Stimulated activated CD4-positive, alpha-beta T cell treated with anti-CD3 and anti-CD28 coated beads, Interleukin-4, amount 100 ng/mL, for 24 hours (primary cell): ENCODE data around the gene CYP2B6.
"Not testable (repeated sequence)": the region's sequence is repeated elsewhere in the genome, so short reads cannot be mapped to it uniquely, and the experiment has no call there.

Experiments
- DNase-seq: peaks from one replicate; pipeline ENCODE4 v3.0.0-alpha.2; 2020

CYP2B6 gene

DNA sequence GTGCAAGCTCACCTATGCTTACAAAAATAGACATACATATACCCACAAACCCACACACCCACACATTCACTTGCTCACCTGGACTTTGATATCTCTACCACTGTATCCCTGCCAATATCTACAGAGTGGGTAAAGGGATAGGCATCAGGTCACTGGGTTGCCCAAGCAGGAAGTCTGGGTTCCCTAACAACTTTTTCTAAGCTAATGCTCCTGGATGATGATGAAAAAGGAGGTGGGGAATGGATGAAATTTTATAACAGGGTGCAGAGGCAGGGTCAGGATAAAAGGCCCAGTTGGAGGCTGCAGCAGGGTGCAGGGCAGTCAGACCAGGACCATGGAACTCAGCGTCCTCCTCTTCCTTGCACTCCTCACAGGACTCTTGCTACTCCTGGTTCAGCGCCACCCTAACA lies at the start of gene CYP2B6:
Gene CYP2B6 (plus strand): TSS at position 311 of the 410 bp plus-strand sequence. CDS start 24 bp downstream, at position 335.
- no peak for DNase-seq

DNA sequence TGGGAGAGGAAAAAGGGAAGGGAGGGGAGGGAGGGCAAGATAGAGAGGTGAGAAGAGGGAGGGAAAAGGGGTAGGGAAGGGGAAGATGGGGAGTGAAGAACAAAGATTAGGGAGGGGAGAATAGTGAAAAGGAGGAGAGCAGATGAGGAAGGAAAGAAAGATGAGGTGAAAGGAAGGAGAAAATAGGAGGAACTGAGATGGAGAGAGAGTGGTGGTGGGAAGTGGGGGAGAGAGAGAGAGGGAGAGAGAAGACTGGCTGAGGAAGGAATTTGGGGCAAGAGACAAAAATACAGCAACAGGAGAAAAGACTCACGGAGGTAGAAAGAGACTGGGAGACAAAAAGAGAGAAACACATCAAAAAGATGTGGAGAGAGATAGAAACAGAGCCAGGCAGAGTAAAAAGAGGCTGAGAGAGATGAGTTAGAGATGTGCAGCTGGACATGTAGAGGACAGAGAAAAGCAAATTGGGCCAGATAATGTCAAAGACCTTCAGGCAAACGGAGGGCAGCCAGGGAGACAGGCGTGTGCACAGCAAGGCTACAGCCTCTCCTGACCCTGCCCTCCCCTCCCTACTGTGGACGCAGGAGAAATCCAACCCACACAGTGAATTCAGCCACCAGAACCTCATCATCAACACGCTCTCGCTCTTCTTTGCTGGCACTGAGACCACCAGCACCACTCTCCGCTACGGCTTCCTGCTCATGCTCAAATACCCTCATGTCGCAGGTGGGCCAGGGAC lies 49.4 kb upstream of the CYP2B6 start:
- no peak for DNase-seq

DNA sequence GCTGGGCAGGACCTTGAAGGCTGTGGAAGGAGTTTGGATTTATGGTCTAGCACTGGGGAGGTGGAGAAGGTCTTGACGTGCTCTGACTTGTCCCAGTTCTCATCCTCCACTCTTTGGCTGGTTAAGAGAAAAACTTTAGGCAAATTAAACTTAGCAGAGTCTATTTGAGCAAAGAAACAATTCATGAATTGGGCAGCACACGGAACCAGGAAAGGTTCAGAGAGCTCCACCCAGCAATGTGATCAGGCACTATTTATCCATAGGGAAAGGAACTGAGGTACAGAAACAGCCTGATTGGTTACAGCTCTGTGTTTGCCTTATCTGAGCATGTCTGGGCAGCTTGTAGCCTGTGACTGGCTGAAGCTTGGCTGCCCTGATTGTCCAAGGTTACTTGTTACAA lies 45.4 kb upstream of the CYP2B6 start:
- DNase-seq = no peak

DNA sequence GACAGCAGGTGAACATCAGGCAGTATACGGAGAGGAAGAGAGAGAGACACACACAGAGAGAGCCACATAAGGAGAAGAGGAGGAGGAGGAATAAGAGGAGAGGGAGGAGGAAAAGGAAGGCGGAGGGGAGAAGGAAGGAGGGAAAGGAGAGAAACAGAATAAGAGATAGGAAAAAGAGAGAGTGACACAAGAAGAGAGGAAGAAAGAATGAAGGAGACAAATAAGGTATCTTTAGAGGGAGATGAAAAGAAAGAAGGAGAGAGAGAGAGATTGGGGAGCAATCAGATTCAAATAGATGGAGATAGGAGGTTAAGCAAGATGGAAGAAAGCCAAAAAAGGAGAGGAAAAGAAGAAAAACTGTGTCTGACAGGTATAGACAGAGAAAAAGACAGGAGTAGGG lies 44.0 kb upstream of the CYP2B6 start:
- no peak for DNase-seq

DNA sequence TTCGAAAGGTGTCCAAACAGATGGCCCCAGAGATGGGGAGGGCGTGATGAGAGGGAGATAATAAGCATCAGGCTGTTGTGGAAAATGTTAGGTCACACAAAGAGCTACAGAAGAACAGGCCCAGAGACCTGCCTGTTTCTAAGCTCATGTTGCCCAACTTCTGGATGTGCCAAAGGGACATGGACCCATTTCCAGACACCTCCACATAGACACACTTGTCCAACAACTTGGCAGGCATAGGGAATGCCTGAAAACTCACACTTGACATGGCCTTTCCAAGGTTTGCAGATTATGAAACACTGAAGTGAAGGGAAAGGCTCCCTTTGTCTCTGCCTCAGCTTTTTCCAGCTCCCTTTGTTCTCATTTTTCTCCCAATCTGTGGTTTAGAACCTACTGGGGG lies 43.5 kb upstream of the CYP2B6 start:
- no peak for DNase-seq

DNA sequence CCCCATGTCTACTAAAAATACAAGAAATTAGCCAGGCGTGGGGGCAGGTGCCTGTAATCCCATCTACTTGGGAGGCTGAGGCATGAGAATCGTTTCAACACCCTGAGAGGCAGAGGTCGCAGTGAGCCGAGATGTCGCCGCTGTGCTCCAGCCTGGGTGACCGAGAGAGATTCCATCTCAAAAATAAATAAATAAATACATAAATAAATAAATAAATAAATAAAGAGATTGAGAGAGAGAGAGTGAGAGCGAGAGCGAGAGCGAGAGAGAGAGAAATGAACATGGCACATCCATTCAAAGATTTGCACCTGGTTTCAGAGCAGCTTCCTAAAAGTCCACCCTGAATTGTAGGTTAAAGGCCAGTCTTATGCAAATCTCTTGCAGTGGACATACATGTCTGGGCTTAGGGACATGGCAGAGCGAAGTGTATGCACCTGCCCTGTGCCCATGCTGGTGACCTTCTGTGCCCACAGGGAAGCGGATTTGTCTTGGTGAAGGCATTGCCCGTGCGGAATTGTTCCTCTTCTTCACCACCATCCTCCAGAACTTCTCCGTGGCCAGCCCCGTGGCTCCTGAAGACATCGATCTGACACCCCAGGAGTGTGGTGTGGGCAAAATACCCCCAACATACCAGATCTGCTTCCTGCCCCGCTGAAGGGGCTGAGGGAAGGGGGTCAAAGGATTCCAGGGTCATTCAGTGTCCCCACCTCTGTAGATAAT lies 42.3 kb upstream of the CYP2B6 start:
- no peak for DNase-seq

DNA sequence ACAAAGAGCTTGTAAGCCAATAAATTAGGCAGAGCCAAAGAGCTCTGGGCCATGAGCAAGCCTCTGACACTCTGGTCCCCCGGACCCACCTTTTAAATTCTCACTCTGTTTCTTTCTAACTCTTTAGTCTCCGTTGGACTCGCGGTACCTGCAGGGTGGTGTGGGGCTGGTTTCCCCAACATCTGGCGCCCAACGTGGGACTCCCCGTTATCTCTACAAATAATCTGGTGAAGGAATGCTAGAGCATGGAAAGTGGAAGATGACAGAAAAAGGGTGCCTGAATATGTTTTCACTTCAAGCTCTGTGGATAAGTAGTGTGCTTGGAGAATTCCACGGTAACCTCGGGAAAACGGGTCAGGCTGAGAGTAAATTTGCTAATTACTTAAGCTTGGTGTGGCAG lies 36.5 kb upstream of the CYP2B6 start:
- DNase-seq = no peak

DNA sequence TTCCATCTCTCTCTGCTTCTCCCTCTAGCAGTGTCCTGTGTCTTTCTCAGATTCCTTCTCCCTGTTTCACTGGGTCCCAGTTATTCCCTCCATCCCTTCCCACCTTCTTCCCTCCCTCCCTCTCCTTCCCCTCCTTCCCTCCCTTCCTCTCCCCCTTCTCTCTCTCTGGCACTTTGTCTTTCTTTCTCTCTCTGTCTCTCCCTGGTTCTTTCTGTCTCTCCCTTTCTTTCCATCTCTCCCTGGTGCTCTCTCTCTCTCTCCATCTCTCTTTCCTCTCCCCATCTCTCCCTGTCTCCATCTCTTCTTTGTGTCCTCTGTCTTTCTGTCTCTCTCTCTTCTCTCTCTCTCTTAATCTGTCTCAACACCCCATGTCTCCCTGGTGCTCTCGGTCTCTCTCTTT lies 31.7 kb upstream of the CYP2B6 start:
- DNase-seq = no peak

DNA sequence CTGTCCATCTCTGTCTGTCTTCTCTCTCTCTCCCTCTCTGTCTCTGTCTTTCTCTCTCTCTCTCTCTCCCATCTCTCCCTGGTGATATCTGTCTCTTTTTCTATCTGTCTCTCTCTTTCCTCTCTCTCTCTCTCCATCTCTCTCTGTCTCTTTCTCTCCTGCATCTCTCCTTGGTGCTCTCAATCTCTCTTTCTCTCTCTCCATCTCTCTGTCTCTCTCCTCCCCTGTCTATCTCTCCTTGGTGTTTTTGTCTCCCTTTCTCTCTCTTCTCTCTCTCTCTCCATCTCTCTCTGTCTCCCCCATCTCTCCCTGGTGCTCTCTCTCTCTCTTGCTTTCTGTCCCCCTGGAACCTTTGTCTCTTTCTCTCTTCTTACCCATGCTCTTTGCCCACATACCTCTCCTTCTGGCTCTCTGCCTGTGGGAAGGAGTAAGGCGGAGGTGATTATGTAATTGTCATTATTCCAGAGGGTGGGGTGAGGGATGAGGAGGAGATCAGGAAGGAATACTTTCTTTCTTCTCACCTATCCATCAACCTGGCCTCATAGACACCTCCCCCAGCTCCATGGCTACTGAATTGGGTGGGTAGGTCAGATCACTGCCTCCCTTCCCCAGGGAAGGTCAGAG lies 30.9 kb upstream of the CYP2B6 start:
- no peak for DNase-seq

DNA sequence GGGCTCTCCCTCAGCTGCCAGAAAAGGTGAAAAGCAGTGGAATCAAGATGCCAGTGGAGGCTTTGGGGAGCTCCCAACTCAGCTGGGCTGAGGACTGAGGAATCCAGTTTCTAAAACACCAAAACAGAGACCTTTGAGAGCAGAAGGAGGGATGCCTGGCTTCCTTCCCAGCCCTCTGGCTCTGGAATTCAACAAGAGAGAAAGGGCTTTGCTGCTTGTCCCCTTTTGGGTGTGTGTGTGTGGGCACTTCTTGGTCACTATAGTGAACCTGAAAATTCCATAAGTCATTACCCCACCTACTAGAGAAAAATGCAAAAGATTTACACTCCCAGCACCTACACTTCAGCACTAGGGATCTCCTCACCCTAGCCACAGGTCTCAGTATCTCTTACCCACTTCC lies 30.3 kb upstream of the CYP2B6 start:
- DNase-seq = no peak

DNA sequence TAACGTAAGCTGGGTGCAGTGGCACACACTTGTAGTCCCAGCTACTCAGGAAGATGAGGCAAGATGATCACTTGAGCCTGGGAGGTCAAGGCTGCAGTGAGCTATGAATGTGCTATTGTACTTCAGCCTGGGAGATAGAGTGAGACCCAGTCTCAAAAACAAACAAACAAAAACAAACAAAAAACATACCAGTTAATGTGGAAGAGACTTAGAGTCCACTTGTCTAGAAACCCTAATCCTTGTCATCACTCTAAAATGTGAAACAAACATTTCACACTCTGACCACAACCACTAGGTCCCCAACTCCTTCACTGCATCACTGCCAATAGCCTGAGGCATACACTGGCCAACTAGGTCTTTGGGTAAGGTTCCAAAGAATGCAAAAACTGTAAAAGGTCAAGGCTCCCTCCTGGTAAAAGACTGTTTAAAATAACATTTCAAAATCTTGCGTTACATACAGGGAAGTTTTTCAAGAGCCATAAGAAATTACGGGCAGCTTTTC lies 28.6 kb upstream of the CYP2B6 start:
- no peak for DNase-seq

DNA sequence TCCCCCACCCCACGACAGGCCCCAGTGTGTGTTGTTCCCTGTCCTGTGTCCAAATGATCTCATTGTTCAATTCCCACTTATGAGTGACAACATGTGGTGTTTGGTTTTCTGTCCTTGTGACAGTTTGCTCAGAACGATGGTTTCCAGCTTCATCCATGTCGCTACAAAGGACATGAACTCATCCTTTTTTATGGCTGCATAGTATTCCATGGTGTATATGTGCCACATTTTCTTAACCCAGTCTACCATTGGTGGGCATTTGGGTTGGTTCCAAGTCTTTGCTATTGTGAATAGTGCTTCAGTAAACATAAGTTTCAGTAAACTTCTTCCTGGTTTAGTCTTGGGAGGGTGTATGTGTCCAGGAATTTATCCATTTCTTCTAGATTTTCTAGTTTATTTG lies 26.7 kb upstream of the CYP2B6 start:
- not testable (repeated sequence) for DNase-seq

DNA sequence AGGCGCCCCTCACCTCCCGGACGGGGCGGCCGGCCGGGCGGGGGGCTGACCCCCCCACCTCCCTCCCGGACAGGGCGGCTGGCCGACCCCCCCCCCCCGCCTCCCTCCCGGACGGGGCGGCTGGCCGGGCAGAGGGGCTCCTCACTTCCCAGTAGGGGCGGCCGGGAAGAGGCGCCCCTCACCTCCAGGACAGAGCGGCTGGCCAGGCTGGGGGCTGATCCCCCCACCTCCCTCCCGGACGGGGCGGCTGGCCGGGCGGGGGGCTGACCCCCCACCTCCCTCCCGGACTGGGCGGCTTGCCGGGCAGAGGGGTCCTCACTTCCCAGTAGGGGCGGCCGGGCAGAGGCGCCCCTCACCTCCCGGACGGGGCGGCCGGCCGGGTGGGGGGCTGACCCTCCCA lies 25.7 kb upstream of the CYP2B6 start:
- not testable (repeated sequence) for DNase-seq

DNA sequence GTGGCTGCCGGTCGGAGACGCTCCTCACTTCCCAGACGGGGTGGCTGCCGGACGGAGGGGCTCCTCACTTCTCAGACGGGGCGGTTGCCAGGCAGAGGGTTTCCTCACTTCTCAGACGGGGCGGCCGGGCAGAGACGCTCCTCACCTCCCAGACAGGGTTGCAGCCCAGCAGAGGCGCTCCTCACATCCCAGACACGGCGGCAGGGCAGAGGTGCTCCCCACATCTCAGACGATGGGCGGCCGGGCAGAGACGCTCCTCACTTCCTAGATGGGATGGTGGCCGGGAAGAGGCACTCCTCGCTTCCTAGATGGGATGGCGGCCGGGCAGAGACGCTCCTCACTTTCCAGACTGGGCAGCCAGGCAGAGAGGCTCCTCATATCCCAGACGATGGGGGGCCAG lies 24.5 kb upstream of the CYP2B6 start:
- not testable (repeated sequence) for DNase-seq

DNA sequence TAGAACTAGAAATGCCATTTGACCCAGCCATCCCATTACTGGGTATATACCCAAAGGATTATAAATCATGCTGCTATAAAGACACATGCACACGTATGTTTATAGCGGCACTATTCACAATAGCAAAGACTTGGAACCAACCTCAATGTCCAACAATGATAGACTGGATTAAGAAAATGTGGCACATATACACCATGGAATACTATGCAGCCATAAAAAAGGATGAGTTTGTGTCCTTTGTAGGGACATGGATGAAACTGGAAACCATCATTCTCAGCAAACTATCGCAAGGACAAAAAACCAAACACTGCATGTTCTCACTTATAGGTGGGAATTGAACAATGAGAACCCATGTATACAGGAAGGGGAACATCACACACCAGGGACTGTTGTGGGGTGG lies 23.0 kb upstream of the CYP2B6 start:
- not testable (repeated sequence) for DNase-seq

DNA sequence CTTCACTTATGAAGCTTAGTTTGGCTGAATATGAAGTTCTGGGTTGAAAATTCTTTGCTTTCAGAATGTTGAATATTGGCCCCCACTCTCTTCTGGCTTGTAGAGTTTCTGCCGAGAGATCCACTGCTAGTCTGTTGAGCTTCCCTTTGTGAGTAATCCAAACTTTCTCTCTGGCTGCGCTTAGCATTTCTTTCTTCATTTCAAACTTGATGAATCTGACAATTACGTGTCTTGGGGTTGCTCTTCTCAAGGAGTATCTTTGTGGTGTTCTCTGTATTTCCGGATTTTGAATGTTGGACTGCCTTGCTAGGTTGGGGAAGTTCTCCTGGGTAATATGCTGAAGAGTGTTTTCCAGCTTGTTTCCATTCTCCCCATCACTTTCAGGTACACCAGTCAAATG lies 21.4 kb upstream of the CYP2B6 start:
- DNase-seq = not testable (repeated sequence)

DNA sequence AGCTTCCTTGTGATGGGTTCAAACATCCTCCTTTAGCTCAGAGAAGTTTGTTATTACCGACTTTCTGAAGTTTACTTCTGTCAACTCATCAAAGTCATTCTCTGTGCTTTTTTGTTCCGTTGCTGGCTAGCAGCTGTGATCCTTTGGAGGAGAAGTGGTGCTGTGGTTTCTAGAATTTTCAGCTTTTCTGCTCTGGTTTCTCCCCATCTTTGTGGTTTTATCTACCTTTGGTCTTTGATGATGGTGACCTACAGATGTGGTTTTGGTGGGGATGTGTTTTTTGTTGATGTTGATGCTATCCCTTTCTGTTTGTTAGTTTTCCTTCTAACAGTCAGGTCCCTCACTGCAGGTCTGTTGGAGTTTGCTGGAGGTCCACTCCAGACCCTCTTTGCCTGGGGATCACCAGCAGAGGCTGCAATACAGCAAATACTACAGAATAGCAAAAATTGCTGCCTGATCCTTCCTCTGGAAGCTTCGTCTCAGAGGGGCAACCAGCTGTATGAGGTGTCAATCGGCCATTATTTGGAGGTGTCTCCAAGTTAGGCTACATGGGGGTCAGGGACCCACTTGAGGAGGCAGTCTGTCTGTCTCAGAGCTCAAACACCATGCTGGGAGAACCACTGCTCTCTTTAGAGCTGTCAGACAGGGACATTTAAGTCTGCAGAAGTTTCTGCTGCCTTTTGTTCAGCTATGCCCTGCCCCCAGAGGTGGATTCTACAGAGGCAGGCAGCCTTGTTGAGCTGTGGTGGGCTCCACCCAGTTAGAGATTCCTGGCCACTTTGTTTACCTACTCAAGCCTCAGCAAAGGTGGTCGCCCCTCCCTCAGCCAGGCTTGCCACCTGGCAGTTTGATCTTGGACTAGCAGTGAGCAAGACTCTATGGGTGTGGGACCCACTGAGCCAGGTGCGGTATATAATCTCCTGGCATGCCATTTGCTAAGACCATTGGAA lies 20.4 kb upstream of the CYP2B6 start:
- DNase-seq = peak; percentile 13

DNA sequence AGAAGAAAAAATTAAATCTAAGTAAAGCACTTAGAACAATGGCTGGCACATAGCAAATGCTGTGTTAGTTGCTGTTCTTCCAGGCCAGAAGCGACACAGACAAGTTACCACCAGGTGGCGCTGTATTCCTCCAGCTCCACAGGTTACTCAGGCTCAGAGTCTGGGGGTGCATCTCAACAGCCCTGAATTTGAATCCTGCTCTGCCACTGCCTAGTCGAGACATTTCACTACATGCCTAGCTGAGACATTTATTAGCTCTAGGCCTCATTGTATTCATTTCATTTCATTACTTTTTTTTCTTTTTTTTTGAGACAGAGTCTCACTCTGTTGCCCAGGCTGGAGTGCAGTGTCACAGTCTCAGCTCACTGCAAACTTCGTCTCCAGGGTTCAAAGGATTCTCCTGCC lies 16.4 kb upstream of the CYP2B6 start:
- peak; percentile 86 for DNase-seq

DNA sequence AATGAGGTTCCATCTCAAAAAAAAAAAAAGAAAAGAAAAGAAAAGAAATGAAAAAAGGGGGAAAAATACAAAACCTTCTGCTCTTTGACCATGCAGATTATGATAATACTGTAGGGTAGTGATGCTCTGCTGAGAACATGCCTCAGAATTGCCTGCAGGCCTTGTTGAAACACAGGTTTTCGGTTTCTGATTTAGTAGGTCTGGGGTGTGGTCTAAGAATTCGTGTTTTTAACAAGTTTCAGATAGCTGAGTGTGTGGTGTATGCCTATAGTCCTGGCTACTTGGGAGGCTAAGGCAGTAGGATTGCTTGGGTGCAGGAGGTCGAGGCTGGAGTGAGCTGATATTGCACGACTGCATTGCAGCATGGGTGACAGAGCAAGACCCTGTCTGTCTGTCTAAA lies 14.9 kb upstream of the CYP2B6 start:
- DNase-seq = no peak

DNA sequence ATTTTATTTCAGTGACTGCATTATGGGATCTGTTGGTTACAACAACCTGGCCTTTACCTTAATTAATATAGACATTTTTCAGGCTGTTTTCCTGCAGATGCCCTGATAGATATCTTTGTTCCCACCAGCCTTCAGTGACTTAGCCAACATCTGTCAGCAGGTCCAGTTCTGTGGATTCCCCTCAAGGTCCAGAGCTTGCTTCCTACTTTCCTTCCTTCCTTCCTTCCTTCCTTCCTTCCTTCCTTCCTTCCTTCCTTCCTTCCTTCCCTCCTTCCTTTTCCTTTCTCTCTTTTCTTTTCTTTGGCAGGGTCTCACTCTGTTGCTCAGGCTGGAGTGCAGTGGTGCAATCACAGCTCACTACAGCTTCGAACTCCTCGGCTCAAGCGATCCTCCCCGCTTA lies 14.4 kb upstream of the CYP2B6 start:
- no peak for DNase-seq

DNA sequence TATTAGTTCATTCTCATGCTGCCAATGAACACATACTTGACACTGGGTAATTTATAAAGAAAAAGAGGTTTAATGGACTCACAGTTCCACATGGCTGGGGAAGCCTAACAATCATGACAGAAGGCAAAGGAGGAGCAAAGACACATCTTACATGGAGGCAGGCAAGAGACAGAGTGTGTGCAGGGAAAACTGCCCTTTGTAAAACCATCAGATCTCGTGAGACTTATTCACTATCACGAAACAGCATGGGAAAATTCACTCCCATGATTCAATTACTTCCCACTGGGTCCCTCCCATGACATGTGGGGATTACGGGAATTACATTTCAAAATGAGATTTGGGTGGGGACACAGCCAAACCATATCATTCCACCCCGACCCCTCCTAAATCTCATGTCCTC lies 11.3 kb upstream of the CYP2B6 start:
- not testable (repeated sequence) for DNase-seq

DNA sequence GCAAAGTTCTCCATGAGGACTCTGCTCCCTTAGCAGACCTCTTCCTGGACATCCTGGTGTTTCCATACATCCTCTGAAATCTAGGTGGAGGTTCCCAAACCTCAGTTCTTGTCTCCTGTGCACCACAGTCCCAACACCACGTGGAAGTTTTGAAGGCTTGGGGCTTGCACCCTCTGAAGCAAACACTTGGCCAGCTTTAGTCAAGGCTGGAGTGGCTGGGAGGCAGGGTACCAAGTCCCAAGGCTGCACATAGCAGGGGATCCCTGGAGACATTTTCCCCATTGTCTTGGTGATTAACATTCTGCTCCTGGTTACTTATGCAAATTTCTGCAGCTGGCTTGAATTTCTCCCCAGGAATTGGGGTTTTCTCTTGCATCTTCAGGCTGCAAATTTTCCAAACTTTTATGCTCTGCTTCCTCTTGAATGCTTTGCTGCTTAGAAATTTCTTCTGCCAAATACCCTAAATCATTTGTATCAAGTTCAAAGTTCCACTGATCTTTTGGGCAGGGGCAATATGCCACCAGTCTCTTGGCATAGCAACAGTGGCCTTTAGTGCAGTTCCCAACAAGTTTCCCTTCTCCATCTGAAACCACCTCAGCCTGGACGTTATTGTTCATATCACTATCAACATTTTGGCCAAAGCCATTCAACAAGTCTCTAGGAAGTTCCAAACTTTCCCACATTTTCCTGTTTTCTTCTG lies 10.2 kb upstream of the CYP2B6 start:
- DNase-seq = not testable (repeated sequence)
